Neural progenitor cell (in vitro differentiated cells): ENCODE data around the gene CUEDC1.

Source experiments
- CTCF ChIP-seq: fragments of 200-600 bp; sonication (generic); IDR thresholded peaks from 2 replicates; pipeline ENCODE4 v1.5.1; 2017; ENCODE audit warnings: antibody characterized with exemption, mild to moderate bottlenecking
- EZH2 ChIP-seq: fragments of 200-600 bp; sonication (generic); IDR thresholded peaks from 2 replicates; pipeline ENCODE4 v1.6.1; 2017; ENCODE audit warnings: antibody characterized with exemption, mild to moderate bottlenecking, moderate library complexity
- EZH2phosphoT487 ChIP-seq: fragments of 200-600 bp; sonication (generic); IDR thresholded peaks from 2 replicates; pipeline ENCODE4 v1.6.1; 2017; ENCODE audit warnings: antibody characterized with exemption

GRCh38 chr17:57999010-57999495 lies 43.8 kb upstream of the CUEDC1 start:
- TF ChIP-seq EZH2, result no peak
- TF ChIP-seq CTCF, result no peak
- no peak for TF ChIP-seq EZH2phosphoT487
